ENCODE data around the gene PGM2.
"Not testable (repeated sequence)": the region's sequence is repeated elsewhere in the genome, so short reads cannot be mapped to it uniquely, and the experiment has no call there.

PGM2 gene

GRCh38 chr4:37826295-37827029 is at the start of gene PGM2:
TSS of gene PGM2 (plus strand) at chr4:37826686. CDS start at chr4:37826733, 47 bp downstream.
- peak; percentile 84 for DNase-seq (ENCODE audit: low read depth)

GRCh38 chr4:37779896-37780295 is 46.6 kb upstream of the PGM2 start:
- DNase-seq (ENCODE audit: low read depth), result no peak

- no peak for DNase-seq (ENCODE audit: low read depth)
Measured at GRCh38 chr4:37780444-37781130, 45.9 kb upstream of the PGM2 start.

GRCh38 chr4:37781131-37781455 is 45.4 kb upstream of the PGM2 start:
- DNase-seq (ENCODE audit: low read depth), result no peak

GRCh38 chr4:37786267-37786666 is 40.2 kb upstream of the PGM2 start:
- DNase-seq (ENCODE audit: low read depth), result not testable (repeated sequence)

- DNase-seq (ENCODE audit: low read depth), result not testable (repeated sequence)
Measured at GRCh38 chr4:37787883-37788460, 38.5 kb upstream of the PGM2 start.

- DNase-seq (ENCODE audit: low read depth), result no peak
Measured at GRCh38 chr4:37788819-37789218, 37.7 kb upstream of the PGM2 start.

GRCh38 chr4:37792241-37792640 is 34.2 kb upstream of the PGM2 start:
- no peak for DNase-seq (ENCODE audit: low read depth)

- no peak for DNase-seq (ENCODE audit: low read depth)
Measured at GRCh38 chr4:37793562-37793961, 32.9 kb upstream of the PGM2 start.

GRCh38 chr4:37794056-37794455 is 32.4 kb upstream of the PGM2 start:
- no peak for DNase-seq (ENCODE audit: low read depth)

GRCh38 chr4:37795581-37796195 is 30.8 kb upstream of the PGM2 start:
- DNase-seq (ENCODE audit: low read depth), result no peak

GRCh38 chr4:37797374-37797773 is 29.1 kb upstream of the PGM2 start:
- DNase-seq (ENCODE audit: low read depth), result no peak

- no peak for DNase-seq (ENCODE audit: low read depth)
Measured at GRCh38 chr4:37797923-37798322, 28.6 kb upstream of the PGM2 start.

- DNase-seq (ENCODE audit: low read depth), result no peak
Measured at GRCh38 chr4:37798616-37799015, 27.9 kb upstream of the PGM2 start.

- DNase-seq (ENCODE audit: low read depth), result no peak
Measured at GRCh38 chr4:37799941-37800554, 26.4 kb upstream of the PGM2 start.

- DNase-seq (ENCODE audit: low read depth), result no peak
Measured at GRCh38 chr4:37802068-37802666, 24.3 kb upstream of the PGM2 start.

GRCh38 chr4:37803348-37803973 is 23.0 kb upstream of the PGM2 start:
- DNase-seq (ENCODE audit: low read depth), result no peak

GRCh38 chr4:37805091-37805490 is 21.4 kb upstream of the PGM2 start:
- no peak for DNase-seq (ENCODE audit: low read depth)

GRCh38 chr4:37812713-37813112 is 13.8 kb upstream of the PGM2 start:
- no peak for DNase-seq (ENCODE audit: low read depth)

- DNase-seq (ENCODE audit: low read depth), result no peak
Measured at GRCh38 chr4:37815591-37815990, 10.9 kb upstream of the PGM2 start.

- no peak for DNase-seq (ENCODE audit: low read depth)
Measured at GRCh38 chr4:37816006-37816405, 10.5 kb upstream of the PGM2 start.

GRCh38 chr4:37816719-37817118 is 9.8 kb upstream of the PGM2 start:
- no peak for DNase-seq (ENCODE audit: low read depth)

All from stimulated activated CD8-positive, alpha-beta memory T cell treated with anti-CD3 and anti-CD28 coated beads, Interleukin-7, amount 100 ng/mL, for 24 hours (primary cell).